ENCODE data around the gene EPHA2. TPM values are rescaled to one million over a fixed set of nuclear protein-coding genes. Genes with fewer than 3 reads are reported as not detected.

Gene EPHA2
- total RNA-seq, 1 donor from 2014 or later, result 144 TPM

GRCh38 chr1:16139473-16139962 is 16.4 kb downstream of the EPHA2 start:
- peak; percentile 76 for DNase-seq (ENCODE audit: low read depth)
- no peak overlapping the region for H3K4me3 ChIP-seq (ENCODE audit: low read depth, low read length)

GRCh38 chr1:16138772-16139221 is 17.1 kb downstream of the EPHA2 start:
- H3K36me3 ChIP-seq (ENCODE audit: control insufficient read depth, insufficient read depth, low read length), result peaks cover 54% of the 10 kb centered on the region
- DNase-seq (ENCODE audit: low read depth) (no peak), FAIRE-seq (no peak)
- H3K27me3 ChIP-seq (ENCODE audit: control insufficient read depth, insufficient read depth, low read length), result no peaks in the 10 kb centered on the region
- H3K4me3 ChIP-seq (ENCODE audit: low read depth, low read length), result no peak overlapping the region
- TF ChIP-seq CTCF (IDR thresholded peaks at IDR 0.05; ENCODE audit: insufficient read depth, low read length, severe bottlenecking), result no peak

More at GRCh38 chr1:16139473-16139962, 16.4 kb downstream of the EPHA2 start:
- Histone ChIP-seq H3K36me3 (ENCODE audit: control insufficient read depth, insufficient read depth, low read length) (peaks cover 49% of the 10 kb centered on the region), H3K27me3 (ENCODE audit: control insufficient read depth, insufficient read depth, low read length) (no peaks in the 10 kb centered on the region)
- no peak for TF ChIP-seq CTCF (IDR thresholded peaks at IDR 0.05; ENCODE audit: insufficient read depth, low read length, severe bottlenecking)
- no peak for FAIRE-seq

- FAIRE-seq, result no peak
- Histone ChIP-seq H3K27me3 (ENCODE audit: control insufficient read depth, insufficient read depth, low read length) (no peaks in the 10 kb centered on the region), H3K36me3 (ENCODE audit: control insufficient read depth, insufficient read depth, low read length) (peaks cover 56% of the 10 kb centered on the region), H3K4me3 (ENCODE audit: low read depth, low read length) (no peak overlapping the region)
- DNase-seq (ENCODE audit: low read depth), result no peak
- TF ChIP-seq CTCF (IDR thresholded peaks at IDR 0.05; ENCODE audit: insufficient read depth, low read length, severe bottlenecking), result no peak
Measured at GRCh38 chr1:16137890-16138467, 17.9 kb downstream of the EPHA2 start.

- FAIRE-seq (no peak), DNase-seq (ENCODE audit: low read depth) (no peak)
- Histone ChIP-seq H3K36me3 (ENCODE audit: control insufficient read depth, insufficient read depth, low read length) (peaks cover 66% of the 10 kb centered on the region), H3K4me3 (ENCODE audit: low read depth, low read length) (no peak overlapping the region), H3K27me3 (ENCODE audit: control insufficient read depth, insufficient read depth, low read length) (no peaks in the 10 kb centered on the region)
- no peak for TF ChIP-seq CTCF (IDR thresholded peaks at IDR 0.05; ENCODE audit: insufficient read depth, low read length, severe bottlenecking)
Measured at GRCh38 chr1:16135501-16135900, 20.4 kb downstream of the EPHA2 start.

- H3K36me3 ChIP-seq (ENCODE audit: control insufficient read depth, insufficient read depth, low read length), result peaks cover 68% of the 10 kb centered on the region
- no peaks in the 10 kb centered on the region for H3K27me3 ChIP-seq (ENCODE audit: control insufficient read depth, insufficient read depth, low read length)
- no peak for DNase-seq (ENCODE audit: low read depth)
- TF ChIP-seq CTCF (IDR thresholded peaks at IDR 0.05; ENCODE audit: insufficient read depth, low read length, severe bottlenecking), result no peak
- no peak for FAIRE-seq
- H3K4me3 ChIP-seq (ENCODE audit: low read depth, low read length), result no peak overlapping the region
Measured at GRCh38 chr1:16134906-16135305, 21.0 kb downstream of the EPHA2 start.
